ENCODE data around the gene CDKN1C.

GRCh38 chr11:2902784-2903671 lies 17.5 kb upstream of the CDKN1C start:
- TF ChIP-seq SUZ12 (IDR thresholded peaks at IDR 0.05) (no peak), TARDBP (IDR thresholded peaks at IDR 0.05) (no peak), HDGF (IDR thresholded peaks at IDR 0.05; ENCODE audit: borderline replicate concordance) (no peak), FOXM1 (IDR thresholded peaks at IDR 0.05; ENCODE audit: borderline replicate concordance) (no peak), FOXK2 (IDR thresholded peaks at IDR 0.05) (no peak), LEF1 (IDR thresholded peaks at IDR 0.05; ENCODE audit: borderline replicate concordance) (no peak), ELF4 (IDR thresholded peaks at IDR 0.05) (no peak)

Measured in HEK293T (cell line).